Esophagus squamous epithelium (tissue), 4 donors: ENCODE data around the gene KCTD3.

Source experiments
- POLR2A ChIP-seq, 4 donors: fragments of 450-650 bp; IDR thresholded peaks; one replicate each; pipeline ENCODE4 v1.6.1; 2017; ENCODE audit warnings: antibody characterized with exemption in 4 of 4, mild to moderate bottlenecking in 4 of 4, moderate library complexity in 3 of 4
- TF ChIP-seq, protein P1 (sequence below), 6 experiments: fragments of 450-650 bp in 4 of 6; fragments of 200-600 bp in 2 of 6; sonication (generic) in 2 of 6; IDR thresholded peaks; one replicate each; pipeline ENCODE4 v1.5.1; 2016 to 2019; ENCODE audit warnings: antibody characterized with exemption in 6 of 6, mild to moderate bottlenecking in 4 of 6, moderate library complexity in 4 of 6

GRCh38 chr1:215601276-215601675 is 34.2 kb downstream of the KCTD3 start:
- TF ChIP-seq, protein P1, sequence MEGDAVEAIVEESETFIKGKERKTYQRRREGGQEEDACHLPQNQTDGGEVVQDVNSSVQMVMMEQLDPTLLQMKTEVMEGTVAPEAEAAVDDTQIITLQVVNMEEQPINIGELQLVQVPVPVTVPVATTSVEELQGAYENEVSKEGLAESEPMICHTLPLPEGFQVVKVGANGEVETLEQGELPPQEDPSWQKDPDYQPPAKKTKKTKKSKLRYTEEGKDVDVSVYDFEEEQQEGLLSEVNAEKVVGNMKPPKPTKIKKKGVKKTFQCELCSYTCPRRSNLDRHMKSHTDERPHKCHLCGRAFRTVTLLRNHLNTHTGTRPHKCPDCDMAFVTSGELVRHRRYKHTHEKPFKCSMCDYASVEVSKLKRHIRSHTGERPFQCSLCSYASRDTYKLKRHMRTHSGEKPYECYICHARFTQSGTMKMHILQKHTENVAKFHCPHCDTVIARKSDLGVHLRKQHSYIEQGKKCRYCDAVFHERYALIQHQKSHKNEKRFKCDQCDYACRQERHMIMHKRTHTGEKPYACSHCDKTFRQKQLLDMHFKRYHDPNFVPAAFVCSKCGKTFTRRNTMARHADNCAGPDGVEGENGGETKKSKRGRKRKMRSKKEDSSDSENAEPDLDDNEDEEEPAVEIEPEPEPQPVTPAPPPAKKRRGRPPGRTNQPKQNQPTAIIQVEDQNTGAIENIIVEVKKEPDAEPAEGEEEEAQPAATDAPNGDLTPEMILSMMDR (IDR thresholded peaks at IDR 0.05) = no peak
- no peak for TF ChIP-seq POLR2A (IDR thresholded peaks at IDR 0.05)
